T-helper 9 cell (primary cell): Measurements from ENCODE around the gene CEP250.
A peak's percentile ranks its signal among the peaks of the same experiment; 100 is the strongest.
"Not testable (repeated sequence)": the region's sequence is repeated elsewhere in the genome, so short reads cannot be mapped to it uniquely, and the experiment has no call there.

ENCODE experiments used
- DNase-seq: peaks from one replicate; pipeline ENCODE4 v3.0.0-alpha.2; 2020
- total RNA-seq, 2 donors: gene quantifications; one replicate each; lab custom pipeline; 2026; lab: John Stamatoyannopoulos, UW

Gene CEP250
- total RNA-seq: 104 to 131 reads per million in 2 donors

GRCh38 chr20:35454881-35455609 is at the start of gene CEP250:
Gene CEP250, plus strand, starts transcription at chr20:35455598. Its CDS starts 6,770 bp downstream, at chr20:35462368.
- peak; percentile 92 for DNase-seq

GRCh38 chr20:35405775-35406174 is 49.6 kb upstream of the CEP250 start:
- no peak for DNase-seq

GRCh38 chr20:35408270-35408669 is 47.1 kb upstream of the CEP250 start:
- DNase-seq: no peak

GRCh38 chr20:35409542-35409941 is 45.9 kb upstream of the CEP250 start:
- DNase-seq: no peak

GRCh38 chr20:35410613-35411012 is 44.8 kb upstream of the CEP250 start:
- DNase-seq: no peak

GRCh38 chr20:35421322-35421721 is 34.1 kb upstream of the CEP250 start:
- DNase-seq: no peak

GRCh38 chr20:35431621-35432429 is 23.6 kb upstream of the CEP250 start:
- DNase-seq: no peak

GRCh38 chr20:35432430-35432735 is 23.0 kb upstream of the CEP250 start:
- no peak for DNase-seq

- no peak for DNase-seq
These were observed 22.1 kb upstream of the CEP250 start for GRCh38 chr20:35433337-35433736.

- DNase-seq: no peak
These were observed 21.1 kb upstream of the CEP250 start for GRCh38 chr20:35434085-35435005.

- DNase-seq: no peak
These were observed 19.2 kb upstream of the CEP250 start for GRCh38 chr20:35436177-35436573.

GRCh38 chr20:35437599-35437998 is 17.8 kb upstream of the CEP250 start:
- no peak for DNase-seq

GRCh38 chr20:35443003-35443402 is 12.4 kb upstream of the CEP250 start:
- DNase-seq: no peak

GRCh38 chr20:35444226-35444625 is 11.2 kb upstream of the CEP250 start:
- DNase-seq: no peak

GRCh38 chr20:35446356-35447078 is 8.9 kb upstream of the CEP250 start:
- DNase-seq: no peak

GRCh38 chr20:35447082-35447789 is 8.2 kb upstream of the CEP250 start:
- DNase-seq: peak; percentile 94

- DNase-seq: no peak
These were observed 6.5 kb upstream of the CEP250 start for GRCh38 chr20:35448788-35449373.

GRCh38 chr20:35449855-35450254 is 5.5 kb upstream of the CEP250 start:
- not testable (repeated sequence) for DNase-seq

- DNase-seq: no peak
These were observed 4.1 kb upstream of the CEP250 start for GRCh38 chr20:35451295-35451694.

- no peak for DNase-seq
These were observed 1.8 kb upstream of the CEP250 start for GRCh38 chr20:35453647-35454046.

- not testable (repeated sequence) for DNase-seq
These were observed 1.3 kb downstream of the CEP250 start for GRCh38 chr20:35456700-35457099.
